Bronchial epithelial cell (primary cell): ENCODE results near the gene PTPN4. TPM values are rescaled to one million over a fixed set of nuclear protein-coding genes. Genes with fewer than 3 reads are reported as not detected.
A peak's percentile ranks its signal among the peaks of the same experiment; 100 is the strongest.

ENCODE experiments used
- DNase-seq: peaks from one replicate; pipeline ENCODE4 v3.0.0-alpha.2; 2010; ENCODE audit warnings: low read depth
- FAIRE-seq: peaks from 2 replicates; lab custom pipeline; 2011; peaks lifted over from hg19 to GRCh38; lab: Jason Lieb, UNC
- H3K27me3 ChIP-seq: 2 replicates; pipeline ENCODE4 v1.5.1; 2011; ENCODE audit warnings: low read length; ENCODE audit not compliant: control insufficient read depth, insufficient read depth
- H3K36me3 ChIP-seq: 2 replicates; pipeline ENCODE4 v1.5.1; 2011; ENCODE audit warnings: low read length; ENCODE audit not compliant: control insufficient read depth, insufficient read depth
- H3K4me3 ChIP-seq: 2 replicates; pipeline ENCODE4 v1.5.1; 2011; ENCODE audit warnings: mild to moderate bottlenecking, low read depth, low read length, control low read depth
- CTCF ChIP-seq: IDR thresholded peaks from 2 replicates; pipeline ENCODE4 v1.5.1; 2011; ENCODE audit warnings: mild to moderate bottlenecking, moderate library complexity, low read length, control low read depth, inconsistent platforms; ENCODE audit not compliant: insufficient read depth, severe bottlenecking
- total RNA-seq: library from RNA; depleted of rRNA; stranded (reverse); fragments of >200 nt; gene quantifications from 2 replicates; pipeline ENCODE4 v1.2.1, GENCODE V29; 2014

PTPN4 gene
- total RNA-seq, 1 donor from 2014 or later: 20.5 TPM

GRCh38 chr2:119751706-119752105 lies 8.0 kb upstream of the PTPN4 start:
- Histone ChIP-seq H3K36me3 (no peaks in the 10 kb centered on the region), H3K27me3 (no peaks in the 10 kb centered on the region), H3K4me3 (no peak overlapping the region)
- no peak for TF ChIP-seq CTCF
- DNase-seq: no peak
- FAIRE-seq: no peak

GRCh38 chr2:119753041-119753929 lies 6.4 kb upstream of the PTPN4 start:
- no peak overlapping the region for H3K4me3 ChIP-seq
- peak; percentile 52 for TF ChIP-seq CTCF
- DNase-seq: peak; percentile 61
- FAIRE-seq: no peak
- no peaks in the 10 kb centered on the region for H3K27me3 ChIP-seq
- H3K36me3 ChIP-seq: no peaks in the 10 kb centered on the region

- H3K4me3 ChIP-seq: no peak overlapping the region
- H3K27me3 ChIP-seq: no peaks in the 10 kb centered on the region
- no peak for TF ChIP-seq CTCF
- FAIRE-seq: no peak
- DNase-seq: no peak
- H3K36me3 ChIP-seq: no peaks in the 10 kb centered on the region
Observed at GRCh38 chr2:119753930-119754321, 5.8 kb upstream of the PTPN4 start.

GRCh38 chr2:119755906-119756305 lies 3.8 kb upstream of the PTPN4 start:
- no peak for TF ChIP-seq CTCF
- DNase-seq (peak; percentile 76), FAIRE-seq (no peak)
- Histone ChIP-seq H3K4me3 (no peak overlapping the region), H3K27me3 (no peaks in the 10 kb centered on the region), H3K36me3 (no peaks in the 10 kb centered on the region)

GRCh38 chr2:119756837-119757236 lies 2.9 kb upstream of the PTPN4 start:
- H3K36me3 ChIP-seq: no peaks in the 10 kb centered on the region
- TF ChIP-seq CTCF: no peak
- H3K27me3 ChIP-seq: no peaks in the 10 kb centered on the region
- DNase-seq: peak; percentile 89
- FAIRE-seq: no peak
- no peak overlapping the region for H3K4me3 ChIP-seq
